Astrocyte of the cerebellum (primary cell): ENCODE data around the gene PCLAF.
"Not testable (repeated sequence)": the region's sequence is repeated elsewhere in the genome, so short reads cannot be mapped to it uniquely, and the experiment has no call there.

Source experiments
- DNase-seq: peaks from one replicate; pipeline ENCODE4 v3.0.0-alpha.2; 2011; ENCODE audit warnings: low read depth
- H3K4me3 ChIP-seq: 2 replicates; pipeline ENCODE4 v1.5.1; 2011; ENCODE audit warnings: mild to moderate bottlenecking, low read depth, low read length, moderate library complexity
- in situ Hi-C: cut with HindIII; loops from 2 replicates; pipeline ENCODE4 v1.10.0; 2017; ENCODE audit warnings: low sequenced_read_pairs
- TF ChIP-seq, protein P1 (sequence below): IDR thresholded peaks from 2 replicates; pipeline ENCODE4 v1.5.1; 2012; ENCODE audit warnings: low read length, low read depth, moderate library complexity, mild to moderate bottlenecking; ENCODE audit errors: missing control alignments

The PCLAF gene

DNA sequence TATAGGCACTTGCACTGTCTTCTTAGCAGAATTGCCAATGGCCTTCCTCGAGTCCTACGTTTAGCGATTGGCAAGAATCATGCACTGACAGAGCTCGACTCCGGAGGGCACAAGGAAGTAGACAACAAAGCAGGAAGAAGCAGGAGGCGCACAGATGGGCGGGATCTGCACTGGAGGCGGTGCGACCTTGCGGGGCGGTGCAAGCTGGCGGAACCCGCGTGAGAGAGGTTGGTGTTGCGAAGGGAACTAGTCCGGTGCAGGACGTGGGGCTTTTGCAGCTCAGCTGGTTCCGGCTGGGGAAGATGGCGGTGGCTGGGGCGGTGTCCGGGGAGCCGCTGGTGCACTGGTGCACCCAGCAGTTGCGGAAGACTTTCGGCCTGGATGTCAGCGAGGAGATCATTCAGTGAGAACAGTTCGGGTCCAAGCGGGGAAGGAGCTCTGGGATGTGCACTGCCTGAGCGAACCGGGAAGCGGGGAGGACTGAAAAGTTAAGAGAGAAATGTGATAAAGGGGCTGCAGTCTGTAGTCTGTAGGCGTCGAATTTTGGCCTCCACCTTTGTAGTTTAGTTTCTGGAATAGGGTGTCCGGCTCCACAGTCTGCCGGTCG, 6.4 kb upstream of the PCLAF start, which contains the start of gene TRIP4:
TRIP4 (plus strand) TSS at position 275 of the 607 bp plus-strand sequence; CDS start at position 303, 28 bp downstream.
- TF ChIP-seq, protein P1, sequence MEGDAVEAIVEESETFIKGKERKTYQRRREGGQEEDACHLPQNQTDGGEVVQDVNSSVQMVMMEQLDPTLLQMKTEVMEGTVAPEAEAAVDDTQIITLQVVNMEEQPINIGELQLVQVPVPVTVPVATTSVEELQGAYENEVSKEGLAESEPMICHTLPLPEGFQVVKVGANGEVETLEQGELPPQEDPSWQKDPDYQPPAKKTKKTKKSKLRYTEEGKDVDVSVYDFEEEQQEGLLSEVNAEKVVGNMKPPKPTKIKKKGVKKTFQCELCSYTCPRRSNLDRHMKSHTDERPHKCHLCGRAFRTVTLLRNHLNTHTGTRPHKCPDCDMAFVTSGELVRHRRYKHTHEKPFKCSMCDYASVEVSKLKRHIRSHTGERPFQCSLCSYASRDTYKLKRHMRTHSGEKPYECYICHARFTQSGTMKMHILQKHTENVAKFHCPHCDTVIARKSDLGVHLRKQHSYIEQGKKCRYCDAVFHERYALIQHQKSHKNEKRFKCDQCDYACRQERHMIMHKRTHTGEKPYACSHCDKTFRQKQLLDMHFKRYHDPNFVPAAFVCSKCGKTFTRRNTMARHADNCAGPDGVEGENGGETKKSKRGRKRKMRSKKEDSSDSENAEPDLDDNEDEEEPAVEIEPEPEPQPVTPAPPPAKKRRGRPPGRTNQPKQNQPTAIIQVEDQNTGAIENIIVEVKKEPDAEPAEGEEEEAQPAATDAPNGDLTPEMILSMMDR, result no peak
- peak; percentile 93 for DNase-seq
- peak within 1 kb of the TSS; percentile 81 for H3K4me3 ChIP-seq
- in situ Hi-C loops, result no loop called here

DNA sequence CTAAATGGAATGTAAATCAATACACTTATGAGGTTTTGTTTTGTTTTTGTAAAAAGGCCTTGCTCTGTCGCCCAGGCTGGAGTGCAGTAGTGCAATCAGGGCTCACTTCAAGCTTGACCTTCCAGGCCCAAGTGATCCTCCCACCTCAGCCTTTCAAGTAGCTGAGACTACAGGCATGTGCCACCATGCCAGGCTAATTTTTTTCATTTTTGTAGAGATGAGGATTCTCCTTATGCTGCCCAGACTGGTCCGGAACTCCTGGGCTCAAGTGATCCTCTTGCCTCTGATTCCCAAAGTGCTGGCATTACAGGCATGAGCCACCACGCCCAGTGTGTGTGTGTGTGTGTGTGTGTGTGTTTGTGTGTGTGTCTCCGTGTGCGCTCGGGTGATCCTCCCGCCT, 5.0 kb upstream of the PCLAF start:
- TF ChIP-seq, protein P1, result no peak
- no peak overlapping the region for H3K4me3 ChIP-seq
- in situ Hi-C loops, result no loop called here
- DNase-seq, result no peak

DNA sequence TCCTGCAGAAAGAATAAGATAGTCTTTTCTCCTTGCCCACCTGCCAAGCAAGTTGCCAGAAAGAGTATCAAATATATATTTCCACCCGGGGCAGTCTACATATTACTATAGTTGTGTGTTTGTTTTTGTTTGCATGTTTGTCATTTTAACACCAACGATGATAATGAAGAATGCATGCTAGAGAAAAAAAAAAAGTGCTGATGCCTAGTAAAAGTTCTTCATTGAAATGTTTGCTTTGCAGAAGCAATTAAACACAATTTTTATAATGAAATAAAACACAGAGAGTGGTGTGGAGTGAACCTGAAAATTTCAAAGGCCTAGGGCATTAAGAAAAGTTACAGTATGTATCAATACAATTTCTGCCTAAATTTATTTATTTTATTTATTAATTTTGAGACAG, 2.5 kb upstream of the PCLAF start:
- in situ Hi-C loops, result no loop called here
- TF ChIP-seq, protein P1, result no peak
- DNase-seq, result no peak
- H3K4me3 ChIP-seq, result no peak overlapping the region

DNA sequence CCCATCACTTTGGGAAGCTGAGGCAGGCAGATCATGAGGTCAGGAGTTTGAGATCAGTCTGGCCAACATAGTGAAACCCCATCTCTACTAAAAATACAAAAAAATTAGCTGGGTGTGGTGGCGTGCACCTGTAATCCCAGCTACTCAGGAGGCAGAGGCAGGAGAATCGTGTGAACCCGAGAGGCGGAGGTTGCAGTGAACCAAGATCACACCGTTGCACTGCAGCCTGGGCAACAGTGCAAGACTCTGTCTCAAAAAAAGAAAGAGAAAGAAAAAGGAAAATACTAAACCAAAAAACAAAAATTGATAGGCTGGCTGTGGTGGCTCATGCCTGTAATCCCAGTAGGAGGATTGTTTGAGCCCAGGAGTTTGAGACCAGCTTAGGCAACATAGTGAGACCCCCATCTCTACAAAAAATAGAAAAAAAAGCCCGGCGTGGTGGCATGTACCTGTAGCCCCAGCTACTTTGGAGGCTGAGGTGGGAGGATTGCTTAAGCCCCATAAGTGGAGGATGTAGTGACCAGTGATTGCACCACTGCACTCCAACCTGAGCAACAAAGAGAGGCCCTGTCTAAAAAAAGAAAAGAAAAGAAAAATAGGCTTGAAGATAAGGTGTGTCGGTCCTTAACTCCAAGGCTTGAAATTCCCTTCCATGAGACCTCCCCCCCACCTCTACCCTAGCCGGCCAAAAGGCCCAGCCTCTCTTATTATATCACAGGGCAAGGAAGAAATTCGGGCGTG, 941 bp downstream of the PCLAF start:
- DNase-seq, in situ Hi-C loops: not testable (repeated sequence)
- H3K4me3 ChIP-seq, result peak overlapping the region; percentile 57

DNA sequence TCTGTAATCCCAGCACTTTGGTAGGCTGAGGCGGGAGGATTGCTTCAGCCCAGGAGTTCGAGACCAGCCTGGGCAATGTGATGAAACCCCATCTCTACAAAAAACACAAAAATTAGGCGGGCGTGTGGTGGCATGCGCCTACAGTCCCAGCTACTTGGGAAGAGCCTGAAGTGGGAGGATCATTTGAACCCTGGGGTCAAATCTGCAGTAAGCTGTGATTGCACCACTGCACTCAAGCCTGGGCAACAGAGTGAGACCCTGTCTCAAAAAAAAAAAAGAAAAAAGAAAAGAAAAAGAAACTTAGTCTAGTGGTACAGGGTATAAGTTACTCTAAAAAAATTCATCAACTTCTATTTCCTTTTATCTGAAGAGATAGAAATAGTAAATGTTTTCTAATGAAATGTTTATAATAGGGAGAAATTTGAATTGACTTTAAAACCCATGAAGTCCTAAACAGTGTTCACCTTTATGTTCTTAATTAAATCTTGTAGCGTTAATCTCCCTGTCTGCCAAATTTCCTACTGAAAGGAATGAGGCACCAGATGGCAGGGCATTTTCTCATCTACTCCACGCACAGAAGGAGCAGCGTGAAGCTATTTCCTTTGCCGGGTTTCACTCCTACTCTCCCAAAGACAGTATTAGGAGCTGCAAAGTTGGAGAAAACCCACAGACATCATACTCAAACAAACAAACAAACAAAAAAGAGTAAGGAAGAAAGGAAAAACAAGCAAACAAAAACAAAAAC, 1.9 kb downstream of the PCLAF start:
- DNase-seq, result no peak
- peak overlapping the region; percentile 57 for H3K4me3 ChIP-seq
- TF ChIP-seq, protein P1, result no peak
- in situ Hi-C loops, result no loop called here

DNA sequence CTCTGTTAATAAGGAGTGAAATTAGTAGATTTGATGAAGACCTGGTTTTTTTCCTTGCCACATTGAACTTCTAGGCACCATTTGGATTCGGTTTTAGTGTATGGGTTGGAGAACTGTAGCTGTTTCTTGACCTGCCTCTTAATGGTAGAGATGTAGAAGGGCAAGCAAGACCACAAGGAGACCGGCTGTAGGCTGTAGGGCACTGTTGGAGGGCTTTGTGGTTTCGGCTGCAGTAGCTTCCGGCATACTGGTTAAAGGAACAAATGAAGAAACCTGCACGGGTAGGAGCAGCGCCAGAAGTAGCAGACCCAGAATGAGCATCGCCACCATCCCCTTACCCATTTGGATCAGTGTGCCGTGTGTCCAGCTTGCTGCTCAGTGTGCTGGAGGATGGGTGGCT, 7.9 kb downstream of the PCLAF start:
- in situ Hi-C loops, result loop anchor here (25.0 kb wide), 1 partner anchor 161 kb away; no protein-coding TSS in a partner anchor
- TF ChIP-seq, protein P1, result no peak
- no peak overlapping the region for H3K4me3 ChIP-seq
- DNase-seq, result no peak

DNA sequence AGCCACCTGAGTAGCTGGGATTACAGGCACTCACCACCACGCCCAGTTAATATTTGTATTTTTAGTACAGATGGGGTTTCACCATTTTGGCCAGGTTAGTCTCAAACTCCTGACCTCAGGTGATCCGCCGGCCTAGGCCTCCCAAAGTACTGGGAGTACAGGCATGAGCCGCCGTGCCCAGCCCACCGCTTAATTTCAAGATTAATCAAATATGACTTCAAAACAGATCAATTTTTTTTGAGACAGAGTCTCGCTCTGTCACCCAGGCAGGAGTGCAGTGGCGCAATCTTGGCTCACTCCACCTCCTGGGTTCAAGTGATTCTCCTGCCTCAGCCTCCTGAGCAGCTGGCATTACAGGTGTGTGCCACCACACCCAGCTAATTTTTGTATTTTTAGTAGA, 9.9 kb downstream of the PCLAF start:
- not testable (repeated sequence) for H3K4me3 ChIP-seq, DNase-seq
- in situ Hi-C loops, result loop anchor here (25.0 kb wide), 1 partner anchor 159 kb away; no protein-coding TSS in a partner anchor
